GM12873 (cell line): ENCODE results near the gene LRR1.

Experiments
- TF ChIP-seq, protein P1 (sequence below): IDR thresholded peaks from 2 replicates; pipeline ENCODE4 v1.5.1; 2012; ENCODE audit warnings: low read depth, mild to moderate bottlenecking, moderate library complexity, low read length, control low read depth; ENCODE audit not compliant: insufficient read depth; ENCODE audit errors: missing control alignments

Gene LRR1, protein sequence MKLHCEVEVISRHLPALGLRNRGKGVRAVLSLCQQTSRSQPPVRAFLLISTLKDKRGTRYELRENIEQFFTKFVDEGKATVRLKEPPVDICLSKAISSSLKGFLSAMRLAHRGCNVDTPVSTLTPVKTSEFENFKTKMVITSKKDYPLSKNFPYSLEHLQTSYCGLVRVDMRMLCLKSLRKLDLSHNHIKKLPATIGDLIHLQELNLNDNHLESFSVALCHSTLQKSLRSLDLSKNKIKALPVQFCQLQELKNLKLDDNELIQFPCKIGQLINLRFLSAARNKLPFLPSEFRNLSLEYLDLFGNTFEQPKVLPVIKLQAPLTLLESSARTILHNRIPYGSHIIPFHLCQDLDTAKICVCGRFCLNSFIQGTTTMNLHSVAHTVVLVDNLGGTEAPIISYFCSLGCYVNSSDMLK

DNA sequence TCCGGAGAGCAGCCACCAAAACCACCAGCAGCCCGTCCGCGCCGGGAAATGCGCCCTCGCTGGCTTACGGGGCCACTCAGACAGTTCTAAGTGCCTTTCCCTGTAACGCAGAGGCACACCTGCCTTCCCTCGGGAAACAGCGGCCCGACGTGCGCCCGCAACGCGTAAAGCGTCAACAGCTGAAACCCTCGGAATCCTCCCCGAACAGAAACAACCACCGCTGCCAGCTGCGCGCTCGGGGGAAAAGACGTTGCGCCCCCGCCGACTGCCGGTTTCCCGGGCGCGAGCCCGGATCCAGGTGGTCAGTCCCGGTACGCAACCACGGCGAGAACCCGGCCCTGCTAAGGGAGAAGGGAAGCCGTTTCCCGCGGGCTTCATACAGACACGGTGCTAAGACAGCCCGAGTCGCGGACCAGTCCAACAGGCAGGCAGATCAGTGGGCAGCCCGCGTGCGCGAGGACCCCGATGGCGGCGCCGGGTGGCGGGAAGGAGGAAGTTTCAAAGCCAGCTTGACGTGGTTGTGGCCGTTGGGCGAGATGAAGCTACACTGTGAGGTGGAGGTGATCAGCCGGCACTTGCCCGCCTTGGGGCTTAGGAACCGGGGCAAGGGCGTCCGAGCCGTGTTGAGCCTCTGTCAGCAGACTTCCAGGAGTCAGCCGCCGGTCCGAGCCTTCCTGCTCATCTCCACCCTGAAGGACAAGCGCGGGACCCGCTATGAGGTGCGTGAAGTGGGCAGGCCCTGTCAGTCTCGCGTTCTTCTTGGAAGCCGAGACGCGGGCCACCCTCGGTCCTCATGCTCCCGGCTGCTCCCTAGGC is at the start of gene LRR1:
TSS of gene LRR1 (plus strand) at position 456 of the 816 bp plus-strand sequence. CDS start at position 537, 81 bp downstream.
- TF ChIP-seq, protein P1, sequence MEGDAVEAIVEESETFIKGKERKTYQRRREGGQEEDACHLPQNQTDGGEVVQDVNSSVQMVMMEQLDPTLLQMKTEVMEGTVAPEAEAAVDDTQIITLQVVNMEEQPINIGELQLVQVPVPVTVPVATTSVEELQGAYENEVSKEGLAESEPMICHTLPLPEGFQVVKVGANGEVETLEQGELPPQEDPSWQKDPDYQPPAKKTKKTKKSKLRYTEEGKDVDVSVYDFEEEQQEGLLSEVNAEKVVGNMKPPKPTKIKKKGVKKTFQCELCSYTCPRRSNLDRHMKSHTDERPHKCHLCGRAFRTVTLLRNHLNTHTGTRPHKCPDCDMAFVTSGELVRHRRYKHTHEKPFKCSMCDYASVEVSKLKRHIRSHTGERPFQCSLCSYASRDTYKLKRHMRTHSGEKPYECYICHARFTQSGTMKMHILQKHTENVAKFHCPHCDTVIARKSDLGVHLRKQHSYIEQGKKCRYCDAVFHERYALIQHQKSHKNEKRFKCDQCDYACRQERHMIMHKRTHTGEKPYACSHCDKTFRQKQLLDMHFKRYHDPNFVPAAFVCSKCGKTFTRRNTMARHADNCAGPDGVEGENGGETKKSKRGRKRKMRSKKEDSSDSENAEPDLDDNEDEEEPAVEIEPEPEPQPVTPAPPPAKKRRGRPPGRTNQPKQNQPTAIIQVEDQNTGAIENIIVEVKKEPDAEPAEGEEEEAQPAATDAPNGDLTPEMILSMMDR, result no peak

DNA sequence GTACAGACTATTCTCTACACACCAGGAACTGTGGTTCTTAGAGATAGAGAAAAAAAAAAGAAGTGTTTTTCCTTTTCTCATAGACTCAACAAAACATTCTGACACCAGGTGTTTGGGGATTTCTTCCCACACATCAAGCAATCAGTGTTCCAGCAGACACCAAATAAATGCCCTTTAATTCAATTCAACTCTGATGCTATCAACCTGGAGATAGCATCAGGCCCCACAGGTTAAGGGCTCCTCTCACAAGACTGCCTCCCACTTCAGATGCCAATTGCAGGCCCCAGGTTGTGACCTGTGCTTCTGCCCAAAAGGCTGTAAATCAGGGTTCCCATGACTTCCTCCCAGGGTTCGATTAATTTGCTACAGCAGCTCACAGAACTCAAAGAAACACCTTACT is 49.3 kb upstream of the LRR1 start:
- TF ChIP-seq, protein P1, result no peak

DNA sequence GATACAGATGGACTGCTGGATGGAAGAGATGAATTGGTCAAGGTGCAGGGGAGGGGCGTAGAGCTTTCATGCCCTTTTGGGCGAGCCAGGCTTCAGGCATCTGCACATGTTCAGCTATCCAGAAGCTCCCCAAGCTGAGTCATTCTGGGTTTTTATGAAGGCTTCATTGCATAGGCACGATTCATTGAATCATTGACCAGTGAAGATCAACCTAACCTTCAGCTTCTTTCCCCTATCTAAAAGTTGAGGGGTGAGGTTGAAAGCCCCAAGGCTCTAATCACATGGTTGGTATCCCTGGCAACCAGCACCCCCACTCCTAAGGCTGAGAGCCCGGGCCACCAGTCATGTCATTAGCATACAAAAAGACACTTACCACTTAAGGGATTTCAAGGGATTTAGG is 48.9 kb upstream of the LRR1 start:
- TF ChIP-seq, protein P1, result no peak

DNA sequence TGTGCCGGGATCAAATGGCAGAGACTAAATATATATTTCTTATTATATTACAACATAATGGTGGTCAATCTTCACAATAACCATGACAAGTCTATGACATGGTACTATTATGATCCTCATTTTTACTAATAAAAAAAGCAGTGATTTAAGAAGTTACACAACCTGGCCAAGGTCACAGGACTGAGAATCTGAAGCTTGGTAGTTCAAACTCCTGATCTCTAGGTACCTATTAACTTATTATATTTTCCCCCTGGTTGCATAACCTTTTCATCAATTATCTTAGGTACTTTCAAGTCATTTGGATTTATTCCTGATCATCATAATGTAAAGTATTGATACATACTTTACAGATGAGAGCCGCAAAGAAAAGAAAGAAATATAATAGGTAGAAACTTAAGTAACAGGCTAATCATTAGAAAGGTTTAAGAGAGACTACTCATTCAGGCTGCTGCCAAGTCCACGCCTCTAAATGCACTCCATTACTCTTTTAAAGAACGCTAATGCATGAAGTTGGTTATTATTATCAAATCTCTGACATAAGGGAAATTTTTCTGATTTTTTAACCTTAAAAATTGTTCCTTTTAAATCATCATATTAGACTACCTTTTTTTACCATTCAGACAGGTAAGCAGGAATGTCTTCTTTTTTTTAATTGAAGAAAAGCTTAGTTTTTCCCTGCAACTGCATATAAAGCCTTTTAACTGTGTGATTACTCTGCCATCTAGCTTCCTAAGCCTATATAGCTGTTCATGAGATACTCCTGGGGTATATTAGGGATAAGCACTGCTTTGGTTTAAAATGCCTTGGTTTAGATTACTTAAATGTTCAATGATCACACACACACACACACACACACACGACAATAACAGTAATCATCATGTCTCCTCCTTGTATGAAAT is 48.2 kb upstream of the LRR1 start:
- TF ChIP-seq, protein P1, result no peak

DNA sequence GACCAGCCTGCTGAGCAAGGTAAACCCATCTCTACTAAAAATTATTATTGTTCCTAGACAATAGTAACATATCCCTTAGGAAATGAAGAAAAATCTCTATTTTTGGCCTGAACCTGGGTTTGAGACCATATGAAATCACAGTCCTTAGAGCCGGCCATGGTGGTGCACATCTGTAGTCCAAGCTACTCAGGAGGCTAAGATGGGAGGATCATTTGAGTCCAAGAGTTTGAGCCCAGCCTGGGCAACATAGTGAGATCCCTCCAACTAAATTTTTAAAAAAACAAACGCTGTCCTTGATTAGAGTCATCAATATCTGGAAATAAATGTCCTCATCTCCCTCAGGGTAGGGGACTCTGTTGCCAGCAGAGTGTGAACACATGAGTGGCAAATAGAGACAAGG is 47.2 kb upstream of the LRR1 start:
- TF ChIP-seq, protein P1, result no peak

DNA sequence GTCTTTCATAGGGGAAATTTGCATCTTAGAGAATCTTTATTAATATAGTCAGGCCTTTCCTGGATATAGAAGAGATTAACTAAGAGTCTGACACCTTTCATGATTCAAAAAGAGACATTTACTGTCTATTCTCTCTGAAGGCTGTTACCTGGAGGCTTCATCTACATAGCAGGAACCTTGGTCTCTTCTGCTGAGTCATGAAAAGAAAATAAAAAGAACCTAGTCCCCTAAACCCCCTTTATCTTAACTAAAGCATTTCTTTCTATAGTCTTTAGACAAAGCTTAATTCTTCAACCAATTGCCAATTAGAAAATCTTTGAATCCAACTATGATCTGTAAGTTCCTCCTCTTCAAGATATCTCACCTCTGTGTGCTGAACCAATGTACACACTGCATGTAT is 45.6 kb upstream of the LRR1 start:
- TF ChIP-seq, protein P1, result no peak
